ENCODE data around the gene MCM5.

DNA sequence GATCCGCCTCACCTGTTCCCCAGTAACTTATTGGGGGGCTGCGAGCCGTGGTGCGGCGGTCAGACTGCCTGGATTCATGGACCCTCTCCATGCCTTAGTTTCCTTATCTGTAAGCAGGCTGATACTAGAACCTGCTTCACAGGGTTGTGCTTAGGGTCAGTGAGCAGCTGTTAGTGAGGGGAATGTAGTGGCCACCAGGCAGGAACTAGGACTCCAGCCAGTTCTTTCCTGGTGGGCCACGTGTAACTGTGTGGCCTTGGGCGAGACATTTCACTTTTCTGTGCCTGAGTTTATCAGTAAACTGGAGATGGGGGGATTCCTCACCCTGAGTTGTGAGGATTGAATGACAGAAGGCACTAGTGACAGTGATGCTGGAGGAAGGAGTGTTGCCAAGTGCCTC is 24.8 kb downstream of the MCM5 start:
- TF ChIP-seq, protein P1, sequence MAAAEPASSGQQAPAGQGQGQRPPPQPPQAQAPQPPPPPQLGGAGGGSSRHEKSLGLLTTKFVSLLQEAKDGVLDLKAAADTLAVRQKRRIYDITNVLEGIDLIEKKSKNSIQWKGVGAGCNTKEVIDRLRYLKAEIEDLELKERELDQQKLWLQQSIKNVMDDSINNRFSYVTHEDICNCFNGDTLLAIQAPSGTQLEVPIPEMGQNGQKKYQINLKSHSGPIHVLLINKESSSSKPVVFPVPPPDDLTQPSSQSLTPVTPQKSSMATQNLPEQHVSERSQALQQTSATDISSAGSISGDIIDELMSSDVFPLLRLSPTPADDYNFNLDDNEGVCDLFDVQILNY (CRISPR knock-in tag; conservative IDR thresholded peaks at IDR 0.05), result no peak
- TF ChIP-seq JUN (CRISPR knock-in tag; IDR thresholded peaks at IDR 0.05) (no peak), BHLHE40 (IDR thresholded peaks at IDR 0.05; ENCODE audit: low read length) (no peak), TARDBP (CRISPR knock-in tag; IDR thresholded peaks at IDR 0.05) (no peak), ZFX (CRISPR knock-in tag; IDR thresholded peaks at IDR 0.05; ENCODE audit: low read depth) (no peak), ZNF747 (CRISPR knock-in tag; IDR thresholded peaks at IDR 0.05; ENCODE audit: borderline replicate concordance) (no peak), TBX2 (CRISPR knock-in tag; IDR thresholded peaks at IDR 0.05; ENCODE audit: borderline replicate concordance) (no peak), FOSL2 (CRISPR knock-in tag; IDR thresholded peaks at IDR 0.05) (no peak), CEBPZ (IDR thresholded peaks at IDR 0.05; ENCODE audit: low read length) (no peak)
- TF ChIP-seq, protein P2, sequence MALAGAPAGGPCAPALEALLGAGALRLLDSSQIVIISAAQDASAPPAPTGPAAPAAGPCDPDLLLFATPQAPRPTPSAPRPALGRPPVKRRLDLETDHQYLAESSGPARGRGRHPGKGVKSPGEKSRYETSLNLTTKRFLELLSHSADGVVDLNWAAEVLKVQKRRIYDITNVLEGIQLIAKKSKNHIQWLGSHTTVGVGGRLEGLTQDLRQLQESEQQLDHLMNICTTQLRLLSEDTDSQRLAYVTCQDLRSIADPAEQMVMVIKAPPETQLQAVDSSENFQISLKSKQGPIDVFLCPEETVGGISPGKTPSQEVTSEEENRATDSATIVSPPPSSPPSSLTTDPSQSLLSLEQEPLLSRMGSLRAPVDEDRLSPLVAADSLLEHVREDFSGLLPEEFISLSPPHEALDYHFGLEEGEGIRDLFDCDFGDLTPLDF (CRISPR knock-in tag; IDR thresholded peaks at IDR 0.05), result no peak

All from HepG2 (cell line).